ENCODE data around the gene PTGIR.

The PTGIR gene

DNA sequence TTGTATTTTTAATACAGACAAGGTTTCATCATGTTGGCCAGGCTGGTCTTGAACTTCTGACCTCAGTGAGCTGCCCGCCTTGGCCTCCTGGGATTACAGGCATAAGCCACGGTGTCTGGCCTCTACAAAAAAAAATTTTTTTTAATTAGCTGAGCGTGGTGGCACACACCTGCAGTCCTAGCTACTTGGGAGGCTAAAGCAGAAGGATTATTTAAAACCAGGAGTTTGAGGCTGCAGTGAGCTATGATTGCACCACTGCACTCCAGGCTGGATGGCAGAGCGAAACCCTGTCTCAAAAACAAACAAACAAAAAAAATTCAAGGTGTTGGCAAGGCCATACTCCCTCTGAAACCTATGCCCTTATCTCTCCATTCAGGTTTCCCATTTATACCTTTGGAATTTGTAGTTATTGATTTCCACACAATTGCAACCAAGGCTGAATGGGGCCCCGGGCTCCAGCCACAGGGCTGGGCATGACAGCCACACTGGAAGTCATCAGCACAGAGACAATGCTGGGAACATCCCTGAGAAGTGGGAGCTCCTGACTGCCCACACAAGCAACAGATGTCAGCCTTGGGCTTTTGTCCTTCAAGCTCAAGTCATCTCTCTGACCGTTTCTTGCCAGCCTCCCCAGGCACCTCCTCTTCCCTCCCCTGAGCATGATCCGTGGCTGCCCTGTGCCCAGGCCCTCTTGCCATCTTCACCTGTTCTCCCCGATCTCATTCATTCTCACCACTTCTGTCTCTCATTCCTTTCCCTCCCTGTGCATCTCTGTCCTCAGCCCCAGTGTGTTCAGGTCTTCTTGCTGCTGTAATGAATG, 51.0 kb downstream of the PTGIR start:
- no peaks in the 10 kb centered on the region for H3K36me3 Mint-ChIP-seq (ENCODE audit: insufficient read depth)
- no peaks in the 10 kb centered on the region for H3K9me3 Mint-ChIP-seq
- H3K27ac Mint-ChIP-seq (ENCODE audit: low read depth) = no peak overlapping the region
- peaks cover 7% of the 10 kb centered on the region for H3K4me1 Mint-ChIP-seq
- no peak overlapping the region for H3K4me3 Mint-ChIP-seq
- peaks cover 23% of the 10 kb centered on the region for H3K27me3 Mint-ChIP-seq
- DNase-seq (ENCODE audit: low spot score in 2 of 2) = no peak
- ATAC-seq (replicated peaks; ENCODE audit: extremely low read depth, poor library complexity, severe bottlenecking) = no peak

DNA sequence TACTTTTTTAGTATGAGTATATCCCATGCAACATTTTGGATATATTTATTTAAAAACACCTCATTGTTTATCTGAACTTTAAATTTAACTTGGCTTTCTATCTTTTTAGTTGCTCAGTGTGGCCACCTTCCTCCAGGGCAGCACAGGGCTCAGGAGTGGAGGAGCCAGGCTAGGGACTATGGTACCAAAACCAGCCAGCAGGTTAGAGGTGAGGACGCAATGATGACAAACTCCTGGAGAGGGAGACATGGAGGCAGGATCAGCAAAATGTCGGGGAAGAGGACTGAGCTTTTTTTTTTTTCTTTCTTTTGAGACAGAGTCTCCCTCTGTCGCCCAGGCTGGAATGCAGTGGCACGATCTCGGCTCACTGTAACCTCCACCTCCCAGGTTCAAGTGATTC, 53.4 kb downstream of the PTGIR start:
- no peaks in the 10 kb centered on the region for H3K36me3 Mint-ChIP-seq (ENCODE audit: insufficient read depth)
- H3K4me3 Mint-ChIP-seq = no peak overlapping the region
- peaks cover 7% of the 10 kb centered on the region for H3K4me1 Mint-ChIP-seq
- no peak for DNase-seq (ENCODE audit: low spot score in 2 of 2)
- peaks cover 15% of the 10 kb centered on the region for H3K27me3 Mint-ChIP-seq
- ATAC-seq (replicated peaks; ENCODE audit: extremely low read depth, poor library complexity, severe bottlenecking) = no peak
- no peaks in the 10 kb centered on the region for H3K9me3 Mint-ChIP-seq
- no peak overlapping the region for H3K27ac Mint-ChIP-seq (ENCODE audit: low read depth)

Data from central memory CD8-positive, alpha-beta T cell (primary cell).